ENCODE measurements around the gene ZNF408.

GRCh38 chr11:46679241-46680163, 21.3 kb upstream of the ZNF408 start:
- TF ChIP-seq CTCF (IDR thresholded peaks at IDR 0.05) = no peak
- no peak for TF ChIP-seq POLR2A (IDR thresholded peaks at IDR 0.05)
